Ishikawa (cell line): ENCODE data around the gene TNS3.

ENCODE experiments used
- CEBPB ChIP-seq: IDR thresholded peaks from 2 replicates; pipeline ENCODE4 v1.6.1; 2012
- CREB1 ChIP-seq: IDR thresholded peaks from 2 replicates; pipeline ENCODE4 v1.6.1; 2012; ENCODE audit warnings: low read depth
- EGR1 ChIP-seq: IDR thresholded peaks from 2 replicates; pipeline ENCODE4 v1.6.1; 2012
- EP300 ChIP-seq: IDR thresholded peaks from 2 replicates; pipeline ENCODE4 v1.6.1; 2012; ENCODE audit warnings: borderline replicate concordance
- MAX ChIP-seq: IDR thresholded peaks from 2 replicates; pipeline ENCODE4 v1.6.1; 2012
- NFIC ChIP-seq: IDR thresholded peaks from 2 replicates; pipeline ENCODE4 v1.6.1; 2012
- REST ChIP-seq: IDR thresholded peaks from 2 replicates; pipeline ENCODE4 v1.6.1; 2012; ENCODE audit warnings: low read depth, mild to moderate bottlenecking
- TAF1 ChIP-seq: IDR thresholded peaks from 2 replicates; pipeline ENCODE4 v1.6.1; 2012; ENCODE audit warnings: low read depth, mild to moderate bottlenecking
- TCF12 ChIP-seq: IDR thresholded peaks from 2 replicates; pipeline ENCODE4 v1.6.1; 2012; ENCODE audit warnings: low read depth
- USF1 ChIP-seq: IDR thresholded peaks from 2 replicates; pipeline ENCODE4 v1.6.1; 2012
- YY1 ChIP-seq: IDR thresholded peaks from 2 replicates; pipeline ENCODE4 v1.6.1; 2012; ENCODE audit warnings: low read depth

- TF ChIP-seq REST (no peak), EP300 (no peak), MAX (no peak), USF1 (no peak), CEBPB (no peak), TCF12 (no peak), EGR1 (no peak), TAF1 (no peak), NFIC (no peak), CREB1 (no peak), YY1 (no peak)
Measured at GRCh38 chr7:47464266-47464665, 117.6 kb downstream of the TNS3 start.
